ENCODE results near the gene ETFDH.
A peak's percentile ranks its signal among the peaks of the same experiment; 100 is the strongest.

ETFDH gene

GRCh38 chr4:158664806-158665205 lies 7.3 kb upstream of the ETFDH start:
- H3K36me3 ChIP-seq (replicated peaks; ENCODE audit: insufficient read depth, low read length), result no peaks in the 10 kb centered on the region; the same call in 1 of the 2 replicates
- H3K27ac ChIP-seq (ENCODE audit: low read length), result no peak overlapping the region
- H3K4me2 ChIP-seq (ENCODE audit: low read depth, low read length), result no peak overlapping the region
- TF ChIP-seq, protein P1, sequence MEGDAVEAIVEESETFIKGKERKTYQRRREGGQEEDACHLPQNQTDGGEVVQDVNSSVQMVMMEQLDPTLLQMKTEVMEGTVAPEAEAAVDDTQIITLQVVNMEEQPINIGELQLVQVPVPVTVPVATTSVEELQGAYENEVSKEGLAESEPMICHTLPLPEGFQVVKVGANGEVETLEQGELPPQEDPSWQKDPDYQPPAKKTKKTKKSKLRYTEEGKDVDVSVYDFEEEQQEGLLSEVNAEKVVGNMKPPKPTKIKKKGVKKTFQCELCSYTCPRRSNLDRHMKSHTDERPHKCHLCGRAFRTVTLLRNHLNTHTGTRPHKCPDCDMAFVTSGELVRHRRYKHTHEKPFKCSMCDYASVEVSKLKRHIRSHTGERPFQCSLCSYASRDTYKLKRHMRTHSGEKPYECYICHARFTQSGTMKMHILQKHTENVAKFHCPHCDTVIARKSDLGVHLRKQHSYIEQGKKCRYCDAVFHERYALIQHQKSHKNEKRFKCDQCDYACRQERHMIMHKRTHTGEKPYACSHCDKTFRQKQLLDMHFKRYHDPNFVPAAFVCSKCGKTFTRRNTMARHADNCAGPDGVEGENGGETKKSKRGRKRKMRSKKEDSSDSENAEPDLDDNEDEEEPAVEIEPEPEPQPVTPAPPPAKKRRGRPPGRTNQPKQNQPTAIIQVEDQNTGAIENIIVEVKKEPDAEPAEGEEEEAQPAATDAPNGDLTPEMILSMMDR (IDR thresholded peaks at IDR 0.05; ENCODE audit: low read length), result no peak
- TF ChIP-seq EZH2phosphoT487 (IDR thresholded peaks at IDR 0.05; ENCODE audit: low read length) (no peak), EZH2 (optimal IDR thresholded peaks at IDR 0.05; ENCODE audit: low read depth, low read length) (no peak)
- H3K4me3 ChIP-seq (ENCODE audit: low read length), result no peak overlapping the region
- H4K20me1 ChIP-seq (ENCODE audit: insufficient read depth, low read length), result no peaks in the 10 kb centered on the region; the same call in 1 of the 2 replicates
- H3F3A ChIP-seq (ENCODE audit: insufficient read depth, low read length), result no peaks in the 10 kb centered on the region
- H3K9ac ChIP-seq (ENCODE audit: low read length), result no peak overlapping the region
- H2AFZ ChIP-seq (ENCODE audit: low read length), result no peak overlapping the region
- H3K9me3 ChIP-seq (replicated peaks; ENCODE audit: insufficient read depth, low read length), result no peaks in the 10 kb centered on the region
- H3K4me1 ChIP-seq (ENCODE audit: low read length), result no peaks in the 10 kb centered on the region
- DNase-seq, result no peak
- H3K9me2 ChIP-seq (replicated peaks; ENCODE audit: insufficient read depth, low read length), result no peaks in the 10 kb centered on the region
- no peaks in the 10 kb centered on the region for H3K27me3 ChIP-seq (replicated peaks; ENCODE audit: insufficient read depth, low read length)
- peaks cover 29% of the 10 kb centered on the region for H3K79me2 ChIP-seq (ENCODE audit: low read length)

DNA sequence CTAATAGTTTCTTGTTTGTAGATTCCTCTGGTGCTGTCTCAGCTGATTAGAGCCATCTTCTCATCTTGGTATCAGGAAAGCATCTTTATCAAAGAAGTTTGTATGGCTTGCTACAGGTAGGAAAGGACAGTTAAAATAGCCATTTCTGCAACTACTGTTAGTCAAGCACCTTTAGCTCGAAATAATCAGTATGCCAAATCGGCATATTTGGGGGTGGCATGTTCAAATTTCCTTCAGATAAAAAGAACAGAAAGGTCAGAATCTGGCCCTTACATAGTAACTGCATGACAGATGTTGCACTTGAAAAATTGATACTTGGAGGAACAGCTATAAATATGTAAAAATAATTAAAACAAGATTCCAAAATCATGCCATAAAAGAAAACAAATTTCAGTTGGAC lies 5.2 kb upstream of the ETFDH start:
- no peak overlapping the region for H3K4me2 ChIP-seq (ENCODE audit: low read depth, low read length)
- peaks cover 45% of the 10 kb centered on the region for H3K79me2 ChIP-seq (ENCODE audit: low read length)
- no peak overlapping the region for H2AFZ ChIP-seq (ENCODE audit: low read length)
- no peaks in the 10 kb centered on the region; the same call in 1 of the 2 replicates for H4K20me1 ChIP-seq (ENCODE audit: insufficient read depth, low read length)
- H3K9me2 ChIP-seq (replicated peaks; ENCODE audit: insufficient read depth, low read length), result no peaks in the 10 kb centered on the region
- no peaks in the 10 kb centered on the region for H3K27me3 ChIP-seq (replicated peaks; ENCODE audit: insufficient read depth, low read length)
- no peak for TF ChIP-seq EZH2 (optimal IDR thresholded peaks at IDR 0.05; ENCODE audit: low read depth, low read length)
- TF ChIP-seq, protein P1 (IDR thresholded peaks at IDR 0.05; ENCODE audit: low read length), result no peak
- TF ChIP-seq EZH2phosphoT487 (IDR thresholded peaks at IDR 0.05; ENCODE audit: low read length), result no peak
- no peaks in the 10 kb centered on the region for H3K9me3 ChIP-seq (replicated peaks; ENCODE audit: insufficient read depth, low read length)
- DNase-seq, result no peak
- no peak overlapping the region for H3K4me3 ChIP-seq (ENCODE audit: low read length)
- H3F3A ChIP-seq (ENCODE audit: insufficient read depth, low read length), result peaks cover 15% of the 10 kb centered on the region
- 0 out of 2 replicates have a peak, but pooled peaks cover 4% of the 10 kb centered on the region for H3K4me1 ChIP-seq (ENCODE audit: low read length)
- H3K27ac ChIP-seq (ENCODE audit: low read length), result no peak overlapping the region
- no peaks in the 10 kb centered on the region; the same call in 1 of the 2 replicates for H3K36me3 ChIP-seq (replicated peaks; ENCODE audit: insufficient read depth, low read length)
- no peak overlapping the region for H3K9ac ChIP-seq (ENCODE audit: low read length)

DNA sequence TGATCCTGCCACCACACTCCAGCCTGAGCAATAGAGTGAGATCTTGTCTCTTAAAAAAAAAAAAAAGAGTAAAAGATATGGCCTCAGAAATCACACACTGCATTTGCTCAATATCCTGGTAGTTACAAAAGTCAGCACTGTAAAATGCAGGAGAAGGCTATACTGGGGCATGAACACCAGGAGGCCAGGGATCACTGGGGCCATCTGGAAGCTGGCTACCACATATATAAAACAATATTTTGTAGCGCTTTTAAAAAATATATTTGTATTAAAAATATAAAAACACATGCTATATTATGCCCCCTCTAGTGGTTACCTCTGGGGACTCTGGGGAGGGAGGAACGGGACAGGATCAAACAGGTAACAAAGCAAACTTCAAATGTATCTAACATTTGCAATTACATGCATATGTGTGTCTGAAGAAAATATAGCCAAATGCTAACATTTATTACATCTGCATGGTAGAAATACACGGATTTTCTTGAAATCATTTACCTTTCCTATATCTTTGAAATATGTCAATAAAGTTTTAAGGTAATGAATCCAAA lies 4.4 kb upstream of the ETFDH start:
- Histone ChIP-seq H4K20me1 (ENCODE audit: insufficient read depth, low read length) (no peaks in the 10 kb centered on the region; the same call in 1 of the 2 replicates), H3K4me2 (ENCODE audit: low read depth, low read length) (no peak overlapping the region), H3K4me3 (ENCODE audit: low read length) (no peak overlapping the region), H3F3A (ENCODE audit: insufficient read depth, low read length) (peaks cover 22% of the 10 kb centered on the region), H2AFZ (ENCODE audit: low read length) (no peak overlapping the region), H3K27me3 (replicated peaks; ENCODE audit: insufficient read depth, low read length) (no peaks in the 10 kb centered on the region), H3K9ac (ENCODE audit: low read length) (no peak overlapping the region), H3K4me1 (ENCODE audit: low read length) (0 out of 2 replicates have a peak, but pooled peaks cover 4% of the 10 kb centered on the region), H3K79me2 (ENCODE audit: low read length) (peaks cover 45% of the 10 kb centered on the region), H3K9me3 (replicated peaks; ENCODE audit: insufficient read depth, low read length) (no peaks in the 10 kb centered on the region), H3K27ac (ENCODE audit: low read length) (no peak overlapping the region), H3K36me3 (replicated peaks; ENCODE audit: insufficient read depth, low read length) (no peaks in the 10 kb centered on the region; the same call in 1 of the 2 replicates), H3K9me2 (replicated peaks; ENCODE audit: insufficient read depth, low read length) (no peaks in the 10 kb centered on the region)
- no peak for TF ChIP-seq EZH2phosphoT487 (IDR thresholded peaks at IDR 0.05; ENCODE audit: low read length)
- TF ChIP-seq, protein P1 (IDR thresholded peaks at IDR 0.05; ENCODE audit: low read length), result peak; percentile 20
- DNase-seq, result no peak
